ENCODE results near the gene PIK3R5.
A peak's percentile ranks its signal among the peaks of the same experiment; 100 is the strongest.
"Not testable (repeated sequence)": the region's sequence is repeated elsewhere in the genome, so short reads cannot be mapped to it uniquely, and the experiment has no call there.

The PIK3R5 gene

DNA sequence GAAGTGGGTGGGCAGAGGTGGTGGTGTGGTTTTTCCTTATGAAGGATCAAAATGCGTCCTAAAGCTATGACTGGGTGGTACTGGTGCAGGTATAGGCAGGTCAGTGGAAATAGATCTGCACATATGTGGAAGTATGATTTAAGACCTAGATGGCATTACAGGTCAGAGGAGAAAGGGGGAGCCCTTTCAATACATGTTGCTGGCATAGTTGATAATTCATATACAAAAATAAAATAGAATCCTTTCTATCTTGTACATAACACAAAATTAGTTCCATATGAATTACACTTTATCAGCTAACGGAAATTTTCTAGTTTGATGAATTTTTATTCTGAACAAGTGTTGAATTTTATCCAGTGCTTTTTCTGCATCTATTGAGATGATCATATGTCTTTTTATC lies 20.8 kb upstream of the PIK3R5 start:
- 0 out of 2 replicates have a peak, but pooled peaks have one; percentile 14 for TF ChIP-seq CTCF (conservative IDR thresholded peaks at IDR 0.05; ENCODE audit: low read depth)
- POLR2A ChIA-PET (ENCODE audit: low non-redundant PET), result no interaction called here
- CTCF ChIA-PET, result interaction anchor here (0.7 kb wide), 1 partner anchor 526 kb away, joined by 4 read pairs; no protein-coding TSS in a partner anchor
- no peak overlapping the region for H3K27ac ChIP-seq
- no peak for DNase-seq (ENCODE audit: low spot score)

- TF ChIP-seq CTCF (conservative IDR thresholded peaks at IDR 0.05; ENCODE audit: low read depth), result no peak
- no peak overlapping the region for H3K27ac ChIP-seq
- POLR2A ChIA-PET (ENCODE audit: low non-redundant PET), result no interaction called here
- CTCF ChIA-PET, result interaction anchor here (0.5 to 1.2 kb wide), 3 partner anchors 12 to 122 kb away, joined by 3 read pairs; no protein-coding TSS in a partner anchor
- no peak for DNase-seq (ENCODE audit: low spot score)
Observed at GRCh38 chr17:8985054-8985701, 19.7 kb upstream of the PIK3R5 start.

- POLR2A ChIA-PET (ENCODE audit: low non-redundant PET); H3K27ac ChIP-seq; DNase-seq (ENCODE audit: low spot score): not testable (repeated sequence)
- CTCF ChIA-PET, result interaction anchor here (0.6 kb wide), 2 partner anchors 308 to 361 kb away, joined by 3 to 4 read pairs; no protein-coding TSS in a partner anchor
Observed at GRCh38 chr17:8984225-8984624, 18.7 kb upstream of the PIK3R5 start.

GRCh38 chr17:8981443-8981842 lies 15.9 kb upstream of the PIK3R5 start:
- no peak overlapping the region for H3K27ac ChIP-seq
- TF ChIP-seq CTCF (conservative IDR thresholded peaks at IDR 0.05; ENCODE audit: low read depth), result no peak
- ChIA-PET CTCF (no interaction called here), POLR2A (ENCODE audit: low non-redundant PET) (no interaction called here)
- DNase-seq (ENCODE audit: low spot score), result no peak

DNA sequence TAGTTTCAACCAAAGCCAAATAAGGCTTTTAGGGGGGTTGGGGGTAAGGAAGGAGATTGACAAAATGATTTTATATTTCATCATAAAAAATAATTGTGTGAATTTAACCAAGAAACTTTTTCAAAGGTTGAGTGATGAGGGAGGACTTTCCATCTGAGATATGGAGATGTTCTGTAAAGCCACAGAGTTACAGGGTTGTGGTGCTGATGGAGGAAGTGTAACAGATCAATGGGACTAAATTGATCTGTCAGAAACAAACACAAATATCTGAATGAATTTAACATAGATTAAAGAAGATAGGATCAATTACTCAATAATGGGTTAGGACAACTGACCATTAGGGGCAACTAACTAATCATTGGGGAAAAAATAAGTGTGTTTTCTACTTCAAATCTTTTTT lies 14.2 kb upstream of the PIK3R5 start:
- POLR2A ChIA-PET (ENCODE audit: low non-redundant PET), result interaction anchor here (0.7 kb wide), 1 partner anchor 764 kb away, joined by 7 read pairs; no protein-coding TSS in a partner anchor
- no peak overlapping the region for H3K27ac ChIP-seq
- CTCF ChIA-PET, result interaction anchor here (0.7 kb wide), 1 partner anchor 421 kb away, joined by 5 read pairs; no protein-coding TSS in a partner anchor
- no peak for TF ChIP-seq CTCF (conservative IDR thresholded peaks at IDR 0.05; ENCODE audit: low read depth)
- DNase-seq (ENCODE audit: low spot score), result no peak

DNA sequence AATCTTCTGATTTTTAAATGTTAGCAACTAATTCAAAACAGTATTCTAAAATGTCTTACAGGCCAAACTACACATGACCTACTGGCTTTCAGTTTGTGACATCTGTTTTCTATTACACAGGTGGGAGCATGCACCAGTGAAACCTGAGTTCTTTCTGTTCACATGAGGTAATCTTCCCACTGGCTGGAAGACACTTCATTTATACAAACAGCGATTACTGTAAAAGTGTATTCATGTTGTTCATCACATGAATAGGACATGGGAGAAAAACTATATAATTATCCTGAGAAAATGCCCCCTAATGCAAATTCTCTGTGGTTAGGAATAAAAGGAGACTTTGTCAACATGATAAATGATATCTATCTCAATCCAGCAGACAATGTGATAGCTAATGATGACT lies 11.1 kb upstream of the PIK3R5 start:
- ChIA-PET CTCF (no interaction called here), POLR2A (ENCODE audit: low non-redundant PET) (no interaction called here)

More for the DNA sequence above, 11.1 kb upstream of the PIK3R5 start:
- DNase-seq (ENCODE audit: low spot score), result no peak
- no peak overlapping the region for H3K27ac ChIP-seq
- TF ChIP-seq CTCF (conservative IDR thresholded peaks at IDR 0.05; ENCODE audit: low read depth), result no peak
